Psoas muscle (tissue), 8 donors: Measurements from ENCODE around the gene BNIP5. TPM values are rescaled to one million over a fixed set of nuclear protein-coding genes. Genes with fewer than 3 reads are reported as not detected.

Experiments used
- ATAC-seq, 4 donors: fragments of 200-7000 bp; cut with Tn5 transposase; one replicate each; pipeline ENCODE4 v1.9.1; 2020; ENCODE audit warnings: moderate library complexity in 3 of 4, mild to moderate bottlenecking in 2 of 4
- DNase-seq, 2 donors: peaks; one replicate each; pipeline ENCODE4 v3.0.0-alpha.2; 2020
- H3K27ac ChIP-seq: fragments of 200-600 bp; one replicate; pipeline ENCODE4 v1.8.0; 2022
- H3K27me3 ChIP-seq, 3 donors: fragments of 200-600 bp in 1 of 3; one replicate each; pipeline versions ENCODE4 v1.6.1 to v1.8.0; 2013 to 2022; ENCODE audit warnings: low read length in 2 of 3, mild to moderate bottlenecking in 2 of 3, moderate library complexity in 1 of 3; ENCODE audit not compliant: insufficient read depth in 3 of 3
- H3K36me3 ChIP-seq, 2 donors: fragments of 200-600 bp in 1 of 2; one replicate each; pipeline versions ENCODE4 v1.6.1 to v1.8.0; 2013 to 2022; ENCODE audit warnings: low read depth in 1 of 2, mild to moderate bottlenecking in 1 of 2, moderate library complexity in 1 of 2; ENCODE audit not compliant: insufficient read depth in 1 of 2
- H3K4me1 ChIP-seq: fragments of 200-600 bp; one replicate; pipeline ENCODE4 v1.8.0; 2022
- H3K4me3 ChIP-seq: fragments of 200-600 bp; one replicate; pipeline ENCODE4 v1.8.0; 2022; ENCODE audit warnings: mild to moderate bottlenecking
- H3K9me3 ChIP-seq: fragments of 200-600 bp; one replicate; pipeline ENCODE4 v1.8.0; 2022
- WGBS, 3 donors: extraction: QIAGEN DNeasy Blood & Tissue Kit; methylation state at CpG; one replicate each; pipeline versions ENCODE4 v1.1.6 to v1.1.7; 2013; 5-methylcytosine and 5-hydroxymethylcytosine counted together
- intact Hi-C, 2 donors: fragments of 100-400 bp; cut with DNase I; formaldehyde crosslinking; loops; one replicate each; pipeline versions ENCODE4 v1.11.0 to v1.14.2; 2022
- polyA plus RNA-seq, 3 donors: library from polyadenylated mRNA; stranded (reverse); fragments of 200-250 nt; gene quantifications; one replicate each; pipeline ENCODE4 v1.2.3, GENCODE V29; 2013
- total RNA-seq, 4 donors: library from RNA; stranded (reverse); fragmentation: NEBNext Ultra II Directional in 2 of 4; extraction: Animal tissue kit (Norgen Biotek cat#: 25700) in 2 of 4; gene quantifications; one replicate each; pipeline versions ENCODE4 v1.2.1 to v1.2.4, GENCODE V29; 2021 to 2023
- TF ChIP-seq, protein P1 (sequence below): fragments of 200-600 bp; IDR thresholded peaks from one replicate; pipeline ENCODE4 v1.8.0; 2022; ENCODE audit warnings: antibody characterized with exemption
- donor health status: healthy with polysubstance abuse.
- donor health status: DM: no; HTN: no; CAD: no; lungs with moderate emphysema.
- donor health status: Bipolar disorder and iron deficiency.
- donor health status: healthy.
- donor health status: DM: yes; HTN: yes; CAD: no.
- donor health status: DM: no; HTN: no; CAD: no.
- donor health status: DM: no; HTN: no; CAD: no.
- donor health status: DM: yes; HTN: yes; CAD: no.

Gene BNIP5
- total and polyA plus RNA-seq, 7 donors = 0.01 TPM; not detected in 6

DNA sequence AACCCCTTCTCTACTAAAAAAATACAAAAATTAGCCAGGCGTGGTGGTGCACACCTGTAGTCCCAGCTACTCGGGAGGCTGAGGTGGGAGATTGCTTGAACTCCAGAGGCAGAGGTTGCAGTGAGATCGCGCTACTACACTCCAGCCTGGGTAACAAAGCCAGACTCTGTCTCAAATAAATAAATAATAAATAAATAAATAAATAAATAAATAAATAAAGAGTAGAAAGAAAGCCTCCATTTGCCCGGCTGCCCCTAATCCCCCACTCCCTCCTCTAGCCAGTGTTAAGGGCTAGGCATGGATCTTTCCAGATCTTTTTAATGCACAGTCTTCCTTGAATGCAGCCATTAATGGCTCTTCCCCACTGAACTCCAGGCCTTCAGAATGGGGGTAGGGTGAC lies 63.6 kb downstream of the BNIP5 start:
- WGBS, 3 donors = 90 to 91% (median 90%) methylated on average over 5 of the region's 5 CpGs
- ATAC-seq (no peak), DNase-seq (no peak)
- H3K27me3 ChIP-seq = peaks cover 0 to 59% (median 2%) of the 10 kb centered on the region in 3 donors
- no peak overlapping the region for H3K27ac ChIP-seq
- no peak overlapping the region for H3K4me3 ChIP-seq
- TF ChIP-seq, protein P1, sequence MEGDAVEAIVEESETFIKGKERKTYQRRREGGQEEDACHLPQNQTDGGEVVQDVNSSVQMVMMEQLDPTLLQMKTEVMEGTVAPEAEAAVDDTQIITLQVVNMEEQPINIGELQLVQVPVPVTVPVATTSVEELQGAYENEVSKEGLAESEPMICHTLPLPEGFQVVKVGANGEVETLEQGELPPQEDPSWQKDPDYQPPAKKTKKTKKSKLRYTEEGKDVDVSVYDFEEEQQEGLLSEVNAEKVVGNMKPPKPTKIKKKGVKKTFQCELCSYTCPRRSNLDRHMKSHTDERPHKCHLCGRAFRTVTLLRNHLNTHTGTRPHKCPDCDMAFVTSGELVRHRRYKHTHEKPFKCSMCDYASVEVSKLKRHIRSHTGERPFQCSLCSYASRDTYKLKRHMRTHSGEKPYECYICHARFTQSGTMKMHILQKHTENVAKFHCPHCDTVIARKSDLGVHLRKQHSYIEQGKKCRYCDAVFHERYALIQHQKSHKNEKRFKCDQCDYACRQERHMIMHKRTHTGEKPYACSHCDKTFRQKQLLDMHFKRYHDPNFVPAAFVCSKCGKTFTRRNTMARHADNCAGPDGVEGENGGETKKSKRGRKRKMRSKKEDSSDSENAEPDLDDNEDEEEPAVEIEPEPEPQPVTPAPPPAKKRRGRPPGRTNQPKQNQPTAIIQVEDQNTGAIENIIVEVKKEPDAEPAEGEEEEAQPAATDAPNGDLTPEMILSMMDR = no peak
- intact Hi-C loops = no loop called here
- no peaks in the 10 kb centered on the region for H3K36me3 ChIP-seq
- H3K4me1 ChIP-seq = no peaks in the 10 kb centered on the region
- no peaks in the 10 kb centered on the region for H3K9me3 ChIP-seq

DNA sequence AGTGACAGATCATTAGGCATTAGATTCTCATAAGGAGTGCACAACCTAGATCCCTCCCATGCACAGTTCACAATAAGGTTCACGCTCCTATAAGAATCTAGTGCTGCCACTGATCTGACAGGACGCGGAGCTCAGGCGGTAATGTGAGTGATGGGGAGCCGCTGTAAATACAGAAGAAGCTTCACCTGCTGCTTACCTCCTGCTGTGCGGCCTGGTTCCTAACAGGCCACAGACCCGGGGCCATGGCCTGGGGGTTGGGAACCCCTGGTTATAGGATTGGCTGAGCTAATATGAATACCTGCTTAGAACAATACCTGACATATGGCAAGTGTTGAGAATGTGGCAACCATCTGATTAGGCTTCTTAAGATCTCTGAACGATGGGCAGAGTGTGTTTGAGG lies 64.5 kb downstream of the BNIP5 start:
- Histone ChIP-seq H3K27ac (no peak overlapping the region), H3K36me3 (no peaks in the 10 kb centered on the region), H3K27me3 (peaks cover 0 to 60% (median 4%) of the 10 kb centered on the region in 3 donors), H3K9me3 (no peaks in the 10 kb centered on the region), H3K4me1 (no peaks in the 10 kb centered on the region), H3K4me3 (no peak overlapping the region)
- WGBS, 3 donors = 81 to 86% (median 84%) methylated on average over 8 of the region's 8 CpGs
- TF ChIP-seq, protein P1 = no peak
- intact Hi-C loops = no loop called here
- ATAC-seq (no peak), DNase-seq (no peak)

DNA sequence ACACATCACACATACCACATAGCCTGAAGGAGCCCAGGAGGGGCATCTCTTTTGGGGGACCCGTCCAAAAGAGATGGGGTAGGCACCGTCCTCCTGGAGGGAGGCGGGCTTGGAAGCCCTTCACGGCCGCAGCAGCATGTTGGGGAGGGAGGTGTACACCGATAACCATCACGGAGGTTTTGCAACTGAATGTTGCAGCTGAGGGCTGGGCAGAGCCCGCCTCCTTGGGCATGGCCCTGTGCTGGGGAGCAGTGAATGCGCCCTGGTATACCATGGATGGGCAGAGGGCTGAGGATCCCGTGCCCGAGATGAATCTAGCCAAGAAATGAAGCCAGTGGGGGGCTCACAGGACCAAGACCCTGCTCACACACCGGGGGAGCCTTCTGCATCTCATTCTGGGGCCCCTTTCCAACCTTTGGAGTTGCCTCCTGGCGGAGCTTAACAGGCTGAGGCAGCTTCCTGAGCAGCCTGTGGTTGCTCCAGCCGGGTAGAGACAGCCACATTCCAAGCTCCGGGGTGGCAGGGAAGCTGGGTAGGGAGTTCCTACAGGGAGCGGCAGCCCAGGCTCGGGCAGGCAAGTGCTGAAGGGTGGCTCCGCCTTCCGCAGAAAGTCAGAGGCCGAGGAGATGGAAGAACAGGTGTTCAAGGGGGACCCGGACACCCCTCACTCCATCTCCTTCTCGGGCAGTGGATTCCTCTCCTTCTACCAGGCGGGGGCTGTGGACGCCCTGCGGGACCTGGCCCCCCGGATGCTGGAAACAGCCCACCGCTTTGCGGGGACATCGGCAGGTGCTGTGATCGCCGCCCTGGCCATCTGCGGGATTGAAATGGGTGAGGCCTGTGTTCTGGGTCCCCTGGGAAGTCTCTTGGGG lies 66.6 kb downstream of the BNIP5 start, which contains the start of gene PNPLA1:
Gene PNPLA1 (plus strand): TSS at position 227 of the 872 bp plus-strand sequence. CDS start 400 bp downstream, at position 627.
- 51 to 60% (median 54%) methylated on average over 28 to 32 of the region's 32 CpGs for WGBS, 3 donors
- no peak for ATAC-seq
- Histone ChIP-seq H3K36me3 (no peaks in the 10 kb centered on the region), H3K27me3 (peaks cover 0 to 57% (median 5%) of the 10 kb centered on the region in 3 donors), H3K4me1 (no peaks in the 10 kb centered on the region), H3K9me3 (no peaks in the 10 kb centered on the region), H3K27ac (no peak within 1 kb of the TSS), H3K4me3 (no peak within 1 kb of the TSS)
- DNase-seq = no peak
- intact Hi-C loops = no loop called here
- TF ChIP-seq, protein P1 = no peak

DNA sequence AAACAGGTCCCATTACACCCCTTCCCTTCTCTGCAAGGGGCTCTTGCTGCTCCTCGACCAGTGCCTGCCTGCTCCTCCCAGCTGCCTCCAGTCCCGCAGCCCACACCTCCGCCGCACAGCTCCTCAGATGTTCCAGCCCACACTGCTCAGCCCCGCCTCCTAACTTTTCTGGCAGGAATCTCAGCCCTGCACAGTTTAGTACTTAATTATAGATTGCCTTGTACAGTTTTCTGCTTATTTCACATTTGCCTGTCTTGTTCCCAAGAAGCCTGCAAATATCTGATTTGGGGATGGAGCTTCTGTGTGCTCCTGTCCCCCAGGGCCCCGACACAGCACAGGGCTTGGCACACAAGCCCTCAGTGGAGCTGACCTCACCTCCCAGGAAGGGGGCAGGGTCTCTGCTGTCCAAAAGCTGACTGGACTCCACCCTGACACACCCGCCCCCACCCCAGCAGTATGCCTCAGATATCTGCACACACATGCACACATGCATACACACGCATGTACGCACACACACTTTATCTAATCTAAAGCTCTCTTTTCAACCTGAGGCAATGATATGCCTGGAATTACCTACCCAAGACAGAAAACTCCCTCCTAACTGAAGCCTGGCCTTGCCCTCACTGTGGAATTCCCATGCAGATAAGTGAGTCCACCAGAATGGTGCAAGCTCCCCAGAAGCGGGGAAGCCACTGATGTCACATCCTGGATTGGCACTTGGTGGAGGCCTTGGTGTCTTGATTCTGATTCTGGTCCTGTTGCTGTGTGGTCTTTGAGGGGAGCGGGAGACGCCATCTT lies 68.0 kb downstream of the BNIP5 start:
- intact Hi-C loops = no loop called here
- TF ChIP-seq, protein P1 = no peak
- peaks cover 0 to 49% (median 5%) of the 10 kb centered on the region in 3 donors for H3K27me3 ChIP-seq

More for the DNA sequence above, 68.0 kb downstream of the BNIP5 start:
- no peak overlapping the region for H3K4me3 ChIP-seq
- no peak overlapping the region for H3K27ac ChIP-seq
- no peaks in the 10 kb centered on the region for H3K4me1 ChIP-seq
- DNase-seq (no peak), ATAC-seq (no peak)
- H3K36me3 ChIP-seq = no peaks in the 10 kb centered on the region
- WGBS, 3 donors = 60 to 69% (median 62%) methylated on average over 12 of the region's 12 CpGs
- H3K9me3 ChIP-seq = no peaks in the 10 kb centered on the region
